Adrenal gland (tissue), 5 donors: Measurements from ENCODE around the gene LGALS16.
"Not testable (repeated sequence)": the region's sequence is repeated elsewhere in the genome, so short reads cannot be mapped to it uniquely, and the experiment has no call there.

ENCODE experiments used
- CTCF ChIP-seq, 6 experiments: fragments of 450-650 bp in 4 of 6; fragments of 200-600 bp in 2 of 6; sonication (generic) in 1 of 6; IDR thresholded peaks; 1 replicate in 5 of 6; 2 replicates in 1 of 6; pipeline versions ENCODE4 v1.5.1 to v1.8.0; 2016 to 2021; ENCODE audit warnings: antibody characterized with exemption in 6 of 6, mild to moderate bottlenecking in 2 of 6, moderate library complexity in 1 of 6
- POLR2A ChIP-seq, 2 donors: fragments of 450-650 bp; IDR thresholded peaks; one replicate each; pipeline ENCODE4 v1.6.1; 2017; ENCODE audit warnings: antibody characterized with exemption in 2 of 2, mild to moderate bottlenecking in 2 of 2, moderate library complexity in 1 of 2
- donor health status: DM: no; HTN: no; CAD: no.

- TF ChIP-seq POLR2A, CTCF (IDR thresholded peaks at IDR 0.05): not testable (repeated sequence)
Observed at GRCh38 chr19:39627631-39628030, 28.1 kb upstream of the LGALS16 start.
